Small intestine (tissue), 7 donors: Measurements from ENCODE around the gene DNAJC28. TPM values are rescaled to one million over a fixed set of nuclear protein-coding genes. Genes with fewer than 3 reads are reported as not detected.

Experiments used
- DNase-seq, 2 donors: peaks; one replicate each; pipeline versions ENCODE4 v3.0.0 to v3.0.0-alpha.2; 2013
- FAIRE-seq: peaks from 2 replicates; lab custom pipeline; 2012; peaks lifted over from hg19 to GRCh38; lab: Jason Lieb, UNC
- H3K27ac ChIP-seq, 3 donors: one replicate each; pipeline ENCODE4 v1.5.1; 2013; ENCODE audit warnings: low read length in 2 of 3, mild to moderate bottlenecking in 2 of 3, control low read depth in 1 of 3, inconsistent platforms in 1 of 3, low read depth in 1 of 3, moderate library complexity in 1 of 3
- H3K27me3 ChIP-seq, 3 donors: one replicate each; pipeline ENCODE4 v1.6.1; 2013; ENCODE audit warnings: low read length in 3 of 3, inconsistent platforms in 1 of 3; ENCODE audit not compliant: control insufficient read depth in 3 of 3, insufficient read depth in 3 of 3
- H3K36me3 ChIP-seq, 3 donors: one replicate each; pipeline ENCODE4 v1.6.1; 2013; ENCODE audit warnings: low read length in 3 of 3, inconsistent platforms in 1 of 3, low read depth in 1 of 3, mild to moderate bottlenecking in 1 of 3, moderate library complexity in 1 of 3; ENCODE audit not compliant: control insufficient read depth in 3 of 3, insufficient read depth in 2 of 3
- H3K4me1 ChIP-seq, 3 donors: one replicate each; pipeline ENCODE4 v1.6.1; 2013; ENCODE audit warnings: low read length in 2 of 3, inconsistent platforms in 1 of 3, low read depth in 1 of 3, mild to moderate bottlenecking in 1 of 3, moderate library complexity in 1 of 3; ENCODE audit not compliant: control insufficient read depth in 3 of 3, insufficient read depth in 2 of 3
- H3K4me3 ChIP-seq, 3 donors: one replicate each; pipeline ENCODE4 v1.5.1; 2013; ENCODE audit warnings: low read length in 3 of 3, control low read depth in 1 of 3, inconsistent platforms in 1 of 3, low read depth in 1 of 3, mild to moderate bottlenecking in 1 of 3, moderate library complexity in 1 of 3
- H3K9me3 ChIP-seq, 2 donors: one replicate each; pipeline ENCODE4 v1.6.1; 2013; ENCODE audit warnings: low read depth in 1 of 2, low read length in 1 of 2; ENCODE audit not compliant: control insufficient read depth in 2 of 2, insufficient read depth in 1 of 2
- WGBS, 3 donors: extraction: QIAGEN DNeasy Blood & Tissue Kit; methylation state at CpG; one replicate each; pipeline ENCODE4 v1.1.7; 2013; 5-methylcytosine and 5-hydroxymethylcytosine counted together
- polyA plus RNA-seq, 4 donors: library from polyadenylated mRNA; stranded (reverse) in 3 of 4; unstranded in 1 of 4; fragments of 200-250 nt in 3 of 4; fragments of 120-200 nt in 1 of 4; gene quantifications; one replicate each; pipeline versions ENCODE4 v1.2.1 to v1.2.3, GENCODE V29; 2013
- donor health status: healthy with polysubstance abuse.
- donor health status: control.
- donor health status: control.
- donor health status: Bipolar disorder and iron deficiency.
- donor health status: healthy.

Gene DNAJC28
- polyA plus RNA-seq, 4 donors = 1.6 to 3.1 (median 2.1) TPM

DNA sequence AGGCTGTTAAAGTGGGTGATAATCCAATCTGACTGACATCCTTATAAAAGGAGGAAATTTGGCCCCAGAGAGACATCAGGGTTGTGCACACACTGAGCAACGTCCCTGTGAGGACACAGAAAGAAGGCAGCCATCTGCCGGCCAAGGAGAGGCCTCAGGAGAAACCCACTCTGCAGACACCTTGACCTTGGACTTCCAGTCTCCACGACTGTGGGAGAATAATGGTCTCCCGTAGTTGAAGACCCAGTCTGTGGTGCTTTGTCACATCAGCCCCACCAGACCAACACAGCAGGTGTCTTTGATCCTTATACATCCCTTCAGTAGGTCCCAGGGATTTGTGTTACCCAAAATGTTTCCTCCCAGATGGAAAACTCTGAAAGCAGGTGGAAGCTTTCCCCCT, 4.2 kb upstream of the DNAJC28 start:
- no peak for FAIRE-seq
- WGBS, 3 donors = 37 to 53% (median 38%) methylated on average over 4 of the region's 4 CpGs

GRCh38 chr21:33493756-33494155, 2.2 kb upstream of the DNAJC28 start:
- Histone ChIP-seq H3K36me3 (no peaks in the 10 kb centered on the region), H3K9me3 (no peaks in the 10 kb centered on the region), H3K4me1 (peaks cover 0 to 3% (median 0%) of the 10 kb centered on the region in 3 donors), H3K4me3 (no peak overlapping the region), H3K27ac (no peak overlapping the region), H3K27me3 (no peaks in the 10 kb centered on the region)
- no peak for FAIRE-seq
- 83 to 86% (median 84%) methylated on average over 3 of the region's 3 CpGs for WGBS, 3 donors
- no peak for DNase-seq

More for the DNA sequence above, 4.2 kb upstream of the DNAJC28 start:
- Histone ChIP-seq H3K4me1 (peaks cover 0 to 3% (median 0%) of the 10 kb centered on the region in 3 donors), H3K9me3 (no peaks in the 10 kb centered on the region), H3K27me3 (no peaks in the 10 kb centered on the region), H3K36me3 (no peaks in the 10 kb centered on the region), H3K27ac (no peak overlapping the region), H3K4me3 (no peak overlapping the region)
- DNase-seq = no peak

DNA sequence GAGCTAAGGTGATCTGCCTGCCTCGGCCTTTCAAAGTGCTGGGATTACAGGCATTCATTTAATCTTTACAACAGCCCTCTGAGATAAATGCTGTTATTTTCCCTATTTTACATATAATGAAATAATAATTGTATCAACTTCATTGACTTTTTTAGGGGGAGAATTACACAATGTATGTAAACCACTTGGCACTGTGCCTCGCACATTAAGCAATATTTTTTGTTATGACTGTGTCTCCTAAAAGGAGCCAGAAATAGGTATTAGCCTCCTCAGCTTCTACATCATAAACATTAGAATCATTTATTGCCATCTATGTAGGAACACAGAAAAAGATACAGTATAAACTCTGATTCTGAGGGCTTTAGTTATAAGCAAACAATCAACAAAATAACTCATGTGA, 1.1 kb upstream of the DNAJC28 start:
- H3K27me3 ChIP-seq = no peaks in the 10 kb centered on the region
- no peak overlapping the region for H3K4me3 ChIP-seq
- FAIRE-seq (no peak), DNase-seq (no peak)
- no peak overlapping the region for H3K27ac ChIP-seq
- no peaks in the 10 kb centered on the region for H3K36me3 ChIP-seq
- H3K4me1 ChIP-seq = peaks cover 0 to 3% (median 0%) of the 10 kb centered on the region in 3 donors
- no peaks in the 10 kb centered on the region for H3K9me3 ChIP-seq
- 33 to 69% (median 54%) methylated on average over 2 of the region's 2 CpGs for WGBS, 3 donors

- Histone ChIP-seq H3K4me3 (peak overlapping the region; percentile 51 to 75 (median 66)), H3K4me1 (peaks cover 0 to 3% (median 0%) of the 10 kb centered on the region in 3 donors), H3K9me3 (no peaks in the 10 kb centered on the region), H3K27ac (peak overlapping the region in 1 of 3 donors; percentile 72), H3K36me3 (no peaks in the 10 kb centered on the region), H3K27me3 (no peaks in the 10 kb centered on the region)
- WGBS, 3 donors = 1 to 12% (median 7%) methylated on average over 12 of the region's 12 CpGs
- FAIRE-seq = no peak
- DNase-seq = peak in 1 of 2 donors; percentile 31
These were observed 534 bp downstream of the DNAJC28 start for GRCh38 chr21:33490991-33491372.

DNA sequence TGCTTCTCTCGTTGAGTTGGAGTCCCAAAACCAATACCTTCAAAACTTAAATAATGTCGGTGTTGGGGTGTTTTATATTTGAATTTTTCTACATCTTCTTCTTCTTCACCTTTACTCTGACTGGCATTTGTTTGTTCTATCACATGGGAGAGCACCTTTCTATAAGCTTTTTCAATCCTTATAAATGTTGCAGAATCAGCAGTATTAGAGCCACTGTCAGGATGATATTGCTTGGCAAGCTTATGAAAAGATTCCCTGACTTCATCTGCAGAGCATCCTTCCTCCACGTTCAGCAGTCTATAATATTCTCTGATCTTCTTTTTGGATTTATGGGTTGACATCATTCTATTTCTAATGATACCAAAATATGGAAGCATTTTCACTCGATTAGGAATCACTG, 2.6 kb downstream of the DNAJC28 start:
- DNase-seq = no peak
- H3K27ac ChIP-seq = no peak overlapping the region
- peaks cover 0 to 3% (median 0%) of the 10 kb centered on the region in 3 donors for H3K4me1 ChIP-seq
- no peak overlapping the region for H3K4me3 ChIP-seq
- H3K36me3 ChIP-seq = no peaks in the 10 kb centered on the region
- H3K9me3 ChIP-seq = no peaks in the 10 kb centered on the region
- WGBS, 3 donors = 86 to 91% (median 87%) methylated on average over 4 of the region's 4 CpGs
- H3K27me3 ChIP-seq = no peaks in the 10 kb centered on the region
- FAIRE-seq = no peak

DNA sequence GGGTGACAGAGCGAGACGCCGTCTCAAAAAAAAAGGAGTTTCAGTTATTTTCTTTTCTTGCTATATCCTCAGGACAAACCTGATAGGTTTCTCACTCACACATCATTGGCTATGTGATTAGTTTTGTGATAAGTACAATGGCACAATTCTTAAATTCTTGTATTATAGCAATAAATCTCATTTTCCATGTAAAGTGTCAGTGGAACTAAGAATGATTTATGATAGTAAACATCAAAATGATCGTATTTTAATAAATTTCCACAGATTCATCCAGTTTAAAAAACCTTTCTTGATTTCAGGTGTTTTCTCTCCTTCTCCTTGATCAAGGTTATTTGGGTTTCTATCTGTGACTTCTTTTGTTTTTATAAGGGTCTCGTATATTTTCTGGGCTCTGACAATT, 3.5 kb downstream of the DNAJC28 start:
- WGBS, 3 donors = 94 to 95% (median 94%) methylated on average over 5 of the region's 5 CpGs
- H3K27ac ChIP-seq = no peak overlapping the region
- H3K4me1 ChIP-seq = peaks cover 0 to 3% (median 0%) of the 10 kb centered on the region in 3 donors
- DNase-seq (no peak), FAIRE-seq (no peak)
- no peaks in the 10 kb centered on the region for H3K36me3 ChIP-seq
- no peaks in the 10 kb centered on the region for H3K27me3 ChIP-seq
- H3K9me3 ChIP-seq = no peaks in the 10 kb centered on the region
- H3K4me3 ChIP-seq = no peak overlapping the region

GRCh38 chr21:33481314-33481943, 10.1 kb downstream of the DNAJC28 start:
- Histone ChIP-seq H3K4me3 (no peak overlapping the region), H3K27ac (no peak overlapping the region), H3K4me1 (no peaks in the 10 kb centered on the region), H3K9me3 (no peaks in the 10 kb centered on the region), H3K36me3 (peaks cover 0 to 4% (median 0%) of the 10 kb centered on the region in 3 donors), H3K27me3 (no peaks in the 10 kb centered on the region)
- WGBS, 3 donors = 90 to 95% (median 91%) methylated on average over 9 of the region's 9 CpGs
- FAIRE-seq (no peak), DNase-seq (no peak)

DNA sequence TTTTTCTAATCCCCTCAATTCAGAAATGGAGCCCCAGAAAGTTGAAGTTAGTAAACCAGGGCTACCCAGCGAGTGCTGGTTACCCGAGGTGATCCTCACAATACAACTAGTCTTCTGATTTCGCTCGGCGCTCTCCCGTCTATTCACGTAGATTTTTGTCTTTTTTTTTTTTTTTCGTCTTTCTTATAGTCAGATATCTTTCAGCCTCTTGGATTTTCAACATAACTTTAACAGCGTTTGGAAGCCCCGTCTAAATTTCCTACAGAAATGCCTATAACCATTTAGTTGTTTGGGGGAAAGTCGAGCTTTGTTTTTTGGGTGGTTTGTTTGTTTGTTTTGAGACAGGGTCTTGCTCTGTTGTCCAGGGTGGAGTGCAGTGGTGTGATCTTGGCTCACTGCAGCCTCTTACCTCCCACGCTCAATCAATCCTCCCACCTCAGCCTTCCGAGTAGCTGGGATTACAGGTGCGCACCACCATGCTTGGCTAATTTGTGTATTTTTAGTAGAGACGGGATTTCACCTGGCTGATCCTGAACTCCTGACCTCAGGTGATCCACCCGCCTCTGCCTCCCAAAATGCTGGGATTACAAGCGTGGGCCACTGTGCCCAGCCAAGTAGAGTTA, 10.9 kb downstream of the DNAJC28 start:
- Histone ChIP-seq H3K4me1 (no peaks in the 10 kb centered on the region), H3K27ac (peak overlapping the region; percentile 89 to 96 (median 91)), H3K36me3 (peaks cover 0 to 6% (median 0%) of the 10 kb centered on the region in 3 donors), H3K27me3 (no peaks in the 10 kb centered on the region), H3K9me3 (no peaks in the 10 kb centered on the region), H3K4me3 (peak overlapping the region; percentile 49 to 80 (median 77))
- 9 to 26% (median 17%) methylated on average over 17 of the region's 17 CpGs for WGBS, 3 donors
- FAIRE-seq = no peak
- DNase-seq = no peak
